Measurements from ENCODE around the gene DLG2. TPM values are rescaled to one million over a fixed set of nuclear protein-coding genes. Genes with fewer than 3 reads are reported as not detected.
A peak's percentile ranks its signal among the peaks of the same experiment; 100 is the strongest.
"Not testable (repeated sequence)": the region's sequence is repeated elsewhere in the genome, so short reads cannot be mapped to it uniquely, and the experiment has no call there.

Gene DLG2
- total RNA-seq, 1 experiment from 2014 or later: 2.7 TPM

GRCh38 chr11:85627998-85628770 is 1.0 kb upstream of the DLG2 start, which contains the start of gene TMEM126B:
TMEM126B (plus strand) TSS chr11:85628593; CDS start chr11:85628608, 15 bp downstream.
- no peaks in the 10 kb centered on the region for H3K9me3 ChIP-seq (ENCODE audit: low read length)
- peak within 1 kb of the TSS; percentile 77 for H3K9ac ChIP-seq (ENCODE audit: low read length)
- no peaks in the 10 kb centered on the region for H3K27me3 ChIP-seq (ENCODE audit: low read length)
- peaks cover 22% of the 10 kb centered on the region for H3K36me3 ChIP-seq (ENCODE audit: insufficient read depth, low read length)
- peak within 1 kb of the TSS; percentile 3; the same call in 1 of the 2 replicates for H3K27ac ChIP-seq (ENCODE audit: low read length)
- peaks cover 39% of the 10 kb centered on the region for H3K79me2 ChIP-seq (ENCODE audit: low read length)
- peak within 1 kb of the TSS; percentile 91 for H2AFZ ChIP-seq (ENCODE audit: low read length)
- H3K4me1 ChIP-seq (ENCODE audit: low read length): peaks cover 26% of the 10 kb centered on the region
- H3K4me3 ChIP-seq (ENCODE audit: low read length): peak within 1 kb of the TSS; percentile 75
- H3K9me2 ChIP-seq (replicated peaks; ENCODE audit: insufficient read depth, low read length): no peaks in the 10 kb centered on the region
- DNase-seq: peak; percentile 100
- H4K20me1 ChIP-seq (ENCODE audit: insufficient read depth, low read depth, low read length): no peaks in the 10 kb centered on the region
- peak within 1 kb of the TSS; percentile 94 for H3K4me2 ChIP-seq (ENCODE audit: low read depth, low read length, poor library complexity, severe bottlenecking)

- Histone ChIP-seq H3K4me3 (ENCODE audit: low read length) (peak overlapping the region; percentile 75; the same call in 1 of the 2 replicates), H3K79me2 (ENCODE audit: low read length) (peaks cover 31% of the 10 kb centered on the region), H3K9me2 (replicated peaks; ENCODE audit: insufficient read depth, low read length) (no peaks in the 10 kb centered on the region), H3K4me2 (ENCODE audit: low read depth, low read length, poor library complexity, severe bottlenecking) (peak overlapping the region; percentile 94), H3K27ac (ENCODE audit: low read length) (no peak overlapping the region), H3K4me1 (ENCODE audit: low read length) (peaks cover 26% of the 10 kb centered on the region), H4K20me1 (ENCODE audit: insufficient read depth, low read depth, low read length) (no peaks in the 10 kb centered on the region), H3K27me3 (ENCODE audit: low read length) (no peaks in the 10 kb centered on the region), H3K9me3 (ENCODE audit: low read length) (no peaks in the 10 kb centered on the region), H2AFZ (ENCODE audit: low read length) (peak overlapping the region; percentile 91), H3K9ac (ENCODE audit: low read length) (no peak overlapping the region), H3K36me3 (ENCODE audit: insufficient read depth, low read length) (peaks cover 13% of the 10 kb centered on the region)
- DNase-seq: no peak
Measured at GRCh38 chr11:85626496-85626895, 648 bp downstream of the DLG2 start.

GRCh38 chr11:85620256-85620655 is 6.9 kb downstream of the DLG2 start:
- H3K36me3 ChIP-seq (ENCODE audit: insufficient read depth, low read length): no peaks in the 10 kb centered on the region
- no peaks in the 10 kb centered on the region for H4K20me1 ChIP-seq (ENCODE audit: insufficient read depth, low read depth, low read length)
- H3K9ac ChIP-seq (ENCODE audit: low read length): no peak overlapping the region
- H3K9me3 ChIP-seq (ENCODE audit: low read length): no peaks in the 10 kb centered on the region
- no peak overlapping the region for H3K4me3 ChIP-seq (ENCODE audit: low read length)
- H3K79me2 ChIP-seq (ENCODE audit: low read length): no peaks in the 10 kb centered on the region
- no peaks in the 10 kb centered on the region for H3K9me2 ChIP-seq (replicated peaks; ENCODE audit: insufficient read depth, low read length)
- DNase-seq: no peak
- no peak overlapping the region for H3K27ac ChIP-seq (ENCODE audit: low read length)
- H3K4me2 ChIP-seq (ENCODE audit: low read depth, low read length, poor library complexity, severe bottlenecking): no peak overlapping the region
- H2AFZ ChIP-seq (ENCODE audit: low read length): no peak overlapping the region
- H3K27me3 ChIP-seq (ENCODE audit: low read length): no peaks in the 10 kb centered on the region
- H3K4me1 ChIP-seq (ENCODE audit: low read length): no peaks in the 10 kb centered on the region

- no peak overlapping the region for H2AFZ ChIP-seq (ENCODE audit: low read length)
- no peak for DNase-seq
- no peak overlapping the region for H3K4me3 ChIP-seq (ENCODE audit: low read length)
- no peaks in the 10 kb centered on the region for H3K4me1 ChIP-seq (ENCODE audit: low read length)
- H3K79me2 ChIP-seq (ENCODE audit: low read length): no peaks in the 10 kb centered on the region
- no peaks in the 10 kb centered on the region for H3K9me3 ChIP-seq (ENCODE audit: low read length)
- H3K9ac ChIP-seq (ENCODE audit: low read length): no peak overlapping the region
- no peak overlapping the region for H3K27ac ChIP-seq (ENCODE audit: low read length)
- H3K4me2 ChIP-seq (ENCODE audit: low read depth, low read length, poor library complexity, severe bottlenecking): no peak overlapping the region
- H3K27me3 ChIP-seq (ENCODE audit: low read length): no peaks in the 10 kb centered on the region
- no peaks in the 10 kb centered on the region for H4K20me1 ChIP-seq (ENCODE audit: insufficient read depth, low read depth, low read length)
- no peaks in the 10 kb centered on the region for H3K36me3 ChIP-seq (ENCODE audit: insufficient read depth, low read length)
- H3K9me2 ChIP-seq (replicated peaks; ENCODE audit: insufficient read depth, low read length): no peaks in the 10 kb centered on the region
Measured at GRCh38 chr11:85619499-85619898, 7.6 kb downstream of the DLG2 start.

- not testable (repeated sequence) for H3K4me2 ChIP-seq (ENCODE audit: low read depth, low read length, poor library complexity, severe bottlenecking); H4K20me1 ChIP-seq (ENCODE audit: insufficient read depth, low read depth, low read length); H2AFZ ChIP-seq (ENCODE audit: low read length); H3K4me1 ChIP-seq (ENCODE audit: low read length); DNase-seq; H3K4me3 ChIP-seq (ENCODE audit: low read length); H3K9me3 ChIP-seq (ENCODE audit: low read length); H3K27ac ChIP-seq (ENCODE audit: low read length); H3K27me3 ChIP-seq (ENCODE audit: low read length); H3K36me3 ChIP-seq (ENCODE audit: insufficient read depth, low read length); H3K79me2 ChIP-seq (ENCODE audit: low read length); H3K9me2 ChIP-seq (replicated peaks; ENCODE audit: insufficient read depth, low read length); H3K9ac ChIP-seq (ENCODE audit: low read length)
Measured at GRCh38 chr11:85611643-85612042, 15.5 kb downstream of the DLG2 start.

- H3K9me2 ChIP-seq (replicated peaks; ENCODE audit: insufficient read depth, low read length); H2AFZ ChIP-seq (ENCODE audit: low read length); H3K79me2 ChIP-seq (ENCODE audit: low read length); H3K27ac ChIP-seq (ENCODE audit: low read length); H3K4me3 ChIP-seq (ENCODE audit: low read length); H3K4me2 ChIP-seq (ENCODE audit: low read depth, low read length, poor library complexity, severe bottlenecking); H3K36me3 ChIP-seq (ENCODE audit: insufficient read depth, low read length); H3K27me3 ChIP-seq (ENCODE audit: low read length); H3K9me3 ChIP-seq (ENCODE audit: low read length); H3K9ac ChIP-seq (ENCODE audit: low read length); H3K4me1 ChIP-seq (ENCODE audit: low read length); H4K20me1 ChIP-seq (ENCODE audit: insufficient read depth, low read depth, low read length); DNase-seq: not testable (repeated sequence)
Measured at GRCh38 chr11:85609286-85609685, 17.9 kb downstream of the DLG2 start.

- not testable (repeated sequence) for H3K9me3 ChIP-seq (ENCODE audit: low read length); H3K36me3 ChIP-seq (ENCODE audit: insufficient read depth, low read length); H3K4me2 ChIP-seq (ENCODE audit: low read depth, low read length, poor library complexity, severe bottlenecking); H3K9me2 ChIP-seq (replicated peaks; ENCODE audit: insufficient read depth, low read length); H3K27me3 ChIP-seq (ENCODE audit: low read length); H2AFZ ChIP-seq (ENCODE audit: low read length); H3K4me3 ChIP-seq (ENCODE audit: low read length); H4K20me1 ChIP-seq (ENCODE audit: insufficient read depth, low read depth, low read length); DNase-seq; H3K9ac ChIP-seq (ENCODE audit: low read length); H3K79me2 ChIP-seq (ENCODE audit: low read length); H3K27ac ChIP-seq (ENCODE audit: low read length)
- H3K4me1 ChIP-seq (ENCODE audit: low read length): peaks cover 12% of the 10 kb centered on the region
Measured at GRCh38 chr11:85608621-85609020, 18.5 kb downstream of the DLG2 start.

GRCh38 chr11:85606237-85606636 is 20.9 kb downstream of the DLG2 start:
- H3K79me2 ChIP-seq (ENCODE audit: low read length); H3K27ac ChIP-seq (ENCODE audit: low read length); DNase-seq: not testable (repeated sequence)

More at GRCh38 chr11:85606237-85606636, 20.9 kb downstream of the DLG2 start:
- not testable (repeated sequence) for H4K20me1 ChIP-seq (ENCODE audit: insufficient read depth, low read depth, low read length); H3K9ac ChIP-seq (ENCODE audit: low read length); H3K4me2 ChIP-seq (ENCODE audit: low read depth, low read length, poor library complexity, severe bottlenecking); H3K9me2 ChIP-seq (replicated peaks; ENCODE audit: insufficient read depth, low read length); H2AFZ ChIP-seq (ENCODE audit: low read length); H3K27me3 ChIP-seq (ENCODE audit: low read length); H3K4me3 ChIP-seq (ENCODE audit: low read length); H3K36me3 ChIP-seq (ENCODE audit: insufficient read depth, low read length); H3K9me3 ChIP-seq (ENCODE audit: low read length)
- H3K4me1 ChIP-seq (ENCODE audit: low read length): peaks cover 12% of the 10 kb centered on the region

Measured in Karpas-422 (cell line).